DMS153 treated with DMSO at 0.1 percent for 48 hours (cell line): ENCODE data around the gene TSPAN18.

Source experiments
- DNase-seq: peaks from one replicate; lab custom pipeline; 2025; ENCODE audit not compliant: unreplicated experiment; lab: John Stamatoyannopoulos, UW

The TSPAN18 gene

DNA sequence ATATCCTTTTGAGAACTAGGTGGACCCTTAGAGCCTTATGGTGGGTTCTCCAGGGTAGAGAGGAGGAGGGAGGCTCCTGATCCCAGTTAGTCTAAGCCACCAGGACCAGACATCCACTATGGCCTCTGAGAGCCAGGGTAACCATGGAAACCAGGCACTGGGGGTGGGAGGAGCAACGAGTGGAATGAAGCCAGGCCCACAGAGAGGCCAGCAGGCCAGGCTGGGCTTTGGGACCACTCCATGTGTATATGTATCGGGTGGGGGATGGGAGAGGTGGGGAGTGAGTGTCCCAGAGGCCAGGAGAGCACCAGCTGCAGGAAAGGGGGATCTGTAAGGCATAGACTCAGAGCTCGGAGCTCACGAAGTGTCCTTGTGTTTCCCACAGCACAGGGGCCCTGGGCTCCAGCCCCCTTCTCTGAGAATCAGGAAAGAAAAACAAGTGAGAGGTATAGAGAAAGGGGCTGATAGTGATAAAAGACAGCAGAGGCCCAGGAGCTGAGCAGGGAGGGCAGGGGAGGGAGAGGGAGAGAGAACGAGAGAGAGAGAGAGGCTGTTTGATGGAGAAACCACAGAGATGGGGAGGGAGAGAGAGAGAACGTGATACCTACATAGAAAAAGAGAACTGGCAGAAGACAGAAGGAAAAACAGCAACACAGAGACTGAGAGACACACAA is 15.5 kb upstream of the TSPAN18 start:
- DNase-seq = no peak

DNA sequence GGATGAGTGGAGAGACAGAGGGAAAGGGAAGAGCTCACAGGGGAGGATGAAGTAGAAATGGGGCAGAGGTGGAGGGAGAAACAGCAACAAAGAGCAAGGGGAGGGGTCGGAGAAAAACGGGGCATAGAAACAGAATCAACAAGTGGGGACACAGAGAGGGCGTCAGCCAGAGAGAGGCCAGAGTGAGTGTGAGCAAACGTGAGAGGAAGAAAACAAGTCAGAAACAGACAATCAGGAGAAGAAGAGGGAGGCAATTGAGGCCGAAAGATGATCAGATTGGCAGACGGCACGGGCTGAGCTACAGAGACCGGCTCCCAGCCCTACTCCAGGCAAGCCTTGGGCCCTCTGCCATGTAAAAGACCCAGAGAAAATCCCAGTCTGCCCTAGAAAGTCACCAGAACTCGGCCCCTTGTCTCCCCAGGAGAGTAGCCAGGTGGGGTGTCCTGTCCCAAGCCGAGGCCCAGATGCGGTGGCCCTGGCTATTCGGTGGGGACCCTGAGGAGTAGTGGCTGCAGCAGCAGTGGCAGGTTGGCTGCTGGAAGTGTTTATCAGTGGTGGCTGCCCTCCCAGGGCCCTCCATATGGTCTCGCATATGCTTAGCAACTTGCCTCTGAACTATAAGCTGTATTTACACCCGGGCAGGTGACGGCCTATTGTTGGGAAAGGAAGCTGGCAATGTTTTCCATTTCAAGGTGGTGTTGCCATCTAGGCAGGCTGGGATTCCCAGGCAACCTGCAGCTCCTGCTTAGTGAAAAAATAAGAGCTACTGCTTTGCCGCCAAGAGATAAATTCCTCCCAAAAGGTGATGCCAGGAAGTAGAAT is 14.8 kb upstream of the TSPAN18 start:
- peak; percentile 9 for DNase-seq

DNA sequence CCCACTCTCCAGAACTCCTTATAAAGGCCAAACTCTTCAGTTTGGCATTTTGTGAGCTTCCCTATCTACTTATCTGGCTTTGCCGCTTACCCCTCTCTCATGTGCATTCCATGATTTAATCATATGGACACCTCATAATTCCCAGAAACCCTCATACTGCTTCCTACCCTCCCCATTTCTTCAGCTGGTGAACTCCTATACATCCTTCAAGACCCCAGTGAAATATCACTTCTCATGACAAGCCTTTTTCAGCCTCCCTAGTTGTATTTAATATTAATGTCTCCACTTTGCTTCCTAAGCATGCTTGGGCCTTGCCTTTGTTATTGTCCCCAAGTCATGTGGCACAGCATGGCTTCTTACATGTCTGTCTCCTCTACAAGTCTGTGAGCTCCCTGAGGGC is 13.7 kb upstream of the TSPAN18 start:
- no peak for DNase-seq

DNA sequence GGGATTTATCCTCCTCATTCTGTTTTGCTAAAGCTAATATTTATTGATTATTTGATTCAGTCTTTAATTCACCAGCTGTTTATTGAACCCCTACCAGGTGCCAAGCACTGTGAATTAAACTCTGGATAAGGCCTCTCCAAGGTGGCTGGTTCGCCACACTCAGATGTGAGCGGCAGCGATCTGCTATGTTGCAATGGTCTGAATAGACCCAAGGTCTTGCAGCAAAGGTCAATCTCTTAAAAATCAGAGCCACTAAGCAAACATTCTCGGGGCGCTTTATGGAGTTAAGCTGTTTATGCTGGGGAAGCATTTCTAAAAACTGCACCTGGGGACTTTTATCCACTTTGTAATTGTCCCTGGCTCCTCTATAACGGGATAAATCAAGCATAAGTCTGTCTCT is 10.5 kb upstream of the TSPAN18 start:
- DNase-seq = no peak

DNA sequence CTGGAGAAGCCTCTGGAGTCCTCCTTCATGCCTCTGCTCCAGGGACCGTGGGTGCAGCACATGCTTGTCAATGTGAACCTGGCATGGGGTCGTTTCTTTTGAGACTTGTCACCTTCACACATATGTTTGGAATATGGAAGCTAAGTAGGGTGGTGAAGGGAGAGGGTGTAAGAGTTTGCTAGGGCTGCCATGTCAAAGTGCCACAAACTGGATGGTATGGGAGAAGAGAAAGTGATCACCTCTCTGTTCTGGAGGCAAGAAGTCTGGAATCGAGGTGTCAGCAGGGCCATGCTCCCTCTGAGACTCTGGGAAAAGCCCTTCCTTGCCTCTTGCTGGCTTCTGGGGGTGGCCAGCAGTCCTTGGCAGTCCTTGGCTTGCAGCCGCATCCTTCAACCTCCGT is 8.7 kb upstream of the TSPAN18 start:
- no peak for DNase-seq

DNA sequence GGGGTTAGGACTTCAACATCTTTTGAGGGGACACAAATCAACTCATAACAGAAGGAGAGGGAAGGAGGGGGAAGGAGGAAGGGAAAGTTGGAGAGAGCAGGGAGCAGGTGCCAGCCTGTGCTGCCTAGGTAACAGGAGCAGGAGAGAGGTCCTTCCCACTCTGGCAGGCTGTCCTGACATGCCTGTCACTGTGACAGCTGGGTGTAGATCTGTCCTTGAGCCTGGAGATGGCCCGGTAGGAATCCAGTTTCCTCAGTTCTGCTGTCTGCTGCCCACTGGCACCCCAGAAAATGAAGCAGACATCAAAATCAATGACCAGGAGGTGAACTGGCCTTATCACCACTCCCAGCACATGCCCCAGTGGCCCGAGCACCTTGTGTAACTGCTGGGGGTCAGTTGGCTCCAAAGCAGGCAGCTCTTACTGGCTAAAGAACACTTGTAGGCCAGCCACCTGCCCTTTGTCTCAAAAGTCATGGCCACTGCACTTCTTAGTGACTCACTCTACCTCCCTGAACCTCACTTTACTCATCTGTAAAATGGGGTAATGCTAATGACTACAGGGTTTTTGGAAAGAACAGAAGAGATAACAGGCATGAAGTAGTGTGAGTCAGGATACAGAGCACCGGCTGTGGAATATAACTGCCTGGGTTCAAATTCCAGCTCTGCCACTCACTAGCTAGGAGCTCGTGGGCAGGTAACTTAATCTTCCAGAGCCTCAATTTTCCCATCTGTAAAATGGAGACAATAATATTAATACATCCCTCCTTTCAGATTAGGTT is 8.0 kb upstream of the TSPAN18 start:
- no peak for DNase-seq

DNA sequence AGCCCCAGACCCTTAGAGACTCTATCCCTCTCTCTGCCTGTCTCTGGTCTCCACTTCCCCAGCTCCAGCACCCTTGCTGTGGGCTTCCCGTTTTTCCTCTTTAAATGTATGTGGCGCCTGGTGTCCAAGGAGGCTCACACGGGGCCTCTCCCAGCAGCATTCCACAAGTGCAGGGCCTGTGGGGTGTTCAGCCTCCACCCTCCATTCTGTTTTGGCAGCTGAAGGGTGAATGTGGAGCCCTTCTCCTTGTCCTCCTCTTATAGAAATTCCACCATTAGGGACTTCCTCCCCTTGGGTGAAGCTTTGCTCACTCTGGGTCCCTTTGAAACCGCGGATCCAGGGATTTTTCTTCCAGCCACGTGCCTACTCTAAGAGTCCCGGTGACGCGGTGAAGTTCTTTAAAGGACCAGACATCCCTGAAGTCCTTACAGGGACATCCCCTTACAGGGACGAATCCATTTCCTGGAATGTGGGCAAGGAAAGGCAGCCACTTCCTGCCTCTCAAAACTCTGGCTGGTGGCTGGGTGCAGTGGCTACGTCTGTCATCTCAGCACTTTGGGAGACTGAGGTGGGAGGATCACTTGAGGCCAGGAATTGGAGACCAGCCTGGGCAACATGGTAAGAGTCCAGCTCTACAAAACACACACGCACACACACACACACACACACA is 1.6 kb upstream of the TSPAN18 start:
- no peak for DNase-seq

DNA sequence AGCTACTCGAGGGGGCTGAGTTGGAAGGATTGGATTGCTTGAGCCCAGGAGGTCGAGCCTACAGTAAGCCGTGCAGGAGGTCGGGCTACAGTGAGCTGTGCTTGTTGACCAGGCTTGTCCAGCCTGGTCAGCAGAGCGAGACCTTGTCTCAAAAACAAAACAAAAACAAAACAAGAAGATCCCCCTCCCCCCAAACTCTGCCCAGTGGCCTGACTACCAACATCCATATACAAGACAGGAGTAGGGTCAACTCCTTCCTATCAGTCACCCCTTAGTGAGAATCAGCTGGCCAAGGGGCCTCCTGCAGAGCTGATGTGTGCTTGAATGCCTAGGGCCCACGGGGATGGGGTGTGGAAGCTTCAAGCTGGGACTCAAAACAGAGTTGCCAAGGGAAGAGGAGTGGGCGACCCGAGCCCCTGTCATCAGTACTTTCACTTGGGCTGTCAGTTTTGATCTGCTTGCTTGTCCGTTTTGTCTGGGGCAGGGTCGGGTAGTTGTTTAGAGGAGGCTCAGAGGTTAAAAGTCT is 942 bp upstream of the TSPAN18 start:
- no peak for DNase-seq

DNA sequence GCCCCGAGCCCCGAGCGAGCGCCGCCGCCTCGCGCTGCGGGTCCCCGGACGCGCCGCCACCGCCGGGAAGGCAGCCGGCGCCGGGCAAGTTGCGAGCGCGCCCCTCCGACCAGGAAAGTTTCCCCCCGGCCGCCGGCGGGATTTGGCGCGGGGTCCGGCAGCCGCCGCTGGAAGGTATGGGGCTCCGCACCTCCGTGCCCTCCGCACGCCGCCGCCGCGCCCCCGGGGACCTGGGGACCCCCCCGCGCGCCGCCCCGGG is 281 bp downstream of the TSPAN18 start:
- no peak for DNase-seq

DNA sequence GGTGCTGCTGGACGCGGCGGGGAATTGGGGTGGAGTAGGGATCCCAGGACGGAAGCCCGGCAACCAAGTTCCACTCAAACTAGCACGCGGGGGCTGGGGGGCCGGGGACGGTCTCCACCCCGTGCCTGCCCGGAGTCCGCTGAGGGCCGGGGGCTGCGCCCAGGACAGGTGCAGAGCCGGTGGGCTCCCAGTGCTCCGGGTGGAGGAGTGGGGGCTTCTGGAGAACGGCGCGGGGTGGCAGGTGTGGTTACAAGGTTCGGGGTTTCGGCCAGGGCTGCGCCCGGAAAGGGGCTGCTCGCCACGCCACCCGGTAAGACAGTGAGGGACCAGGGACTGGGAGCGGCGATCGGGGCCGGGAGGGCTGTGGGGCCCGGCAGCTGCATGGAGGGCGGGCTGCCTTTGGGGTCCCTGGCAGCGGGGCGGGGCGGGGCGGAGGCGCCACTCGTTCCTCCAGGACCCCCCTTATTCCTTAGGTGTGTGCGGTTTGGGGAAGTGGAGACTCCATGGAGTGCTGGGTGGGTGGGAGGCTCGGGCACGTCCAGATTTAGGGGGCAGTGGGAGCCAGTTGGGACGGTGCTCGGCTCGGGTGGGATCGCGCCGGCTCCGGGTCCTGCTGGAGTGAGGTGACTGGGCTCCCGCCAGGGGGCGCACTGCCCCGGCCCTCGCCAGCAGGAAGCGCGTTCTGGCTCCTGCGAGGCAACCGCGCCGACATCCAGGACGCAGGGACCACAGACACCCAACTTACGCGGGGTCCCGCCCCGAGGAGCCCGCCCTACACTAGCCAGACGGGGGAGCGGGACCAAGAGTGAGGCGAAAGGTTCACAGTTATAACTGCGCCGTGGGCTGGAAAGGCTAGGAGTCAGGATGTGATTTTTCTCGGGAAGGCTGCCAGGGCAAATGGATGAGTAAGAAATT is 868 bp downstream of the TSPAN18 start:
- DNase-seq = peak; percentile 20

DNA sequence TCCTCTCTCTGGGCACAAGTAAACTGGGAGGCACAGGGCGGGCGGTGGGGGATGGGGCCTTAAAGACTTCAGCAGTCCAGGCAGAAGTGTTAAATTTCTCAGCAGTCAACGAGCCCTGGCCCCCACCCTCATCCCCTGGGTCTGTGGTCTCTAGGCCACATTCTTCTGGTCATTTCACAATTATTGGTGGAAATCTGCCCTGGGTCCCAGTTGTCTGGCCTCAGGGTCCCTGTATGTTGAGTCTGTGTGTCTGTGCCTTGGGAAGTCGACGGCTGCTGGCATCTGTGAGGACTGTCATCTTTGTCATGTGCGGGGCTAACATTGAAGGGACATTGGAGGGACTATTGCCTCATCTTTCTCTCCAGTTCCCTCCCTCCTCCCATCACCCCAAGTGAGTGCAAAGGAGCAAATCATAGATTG is 1.7 kb downstream of the TSPAN18 start:
- DNase-seq = no peak

DNA sequence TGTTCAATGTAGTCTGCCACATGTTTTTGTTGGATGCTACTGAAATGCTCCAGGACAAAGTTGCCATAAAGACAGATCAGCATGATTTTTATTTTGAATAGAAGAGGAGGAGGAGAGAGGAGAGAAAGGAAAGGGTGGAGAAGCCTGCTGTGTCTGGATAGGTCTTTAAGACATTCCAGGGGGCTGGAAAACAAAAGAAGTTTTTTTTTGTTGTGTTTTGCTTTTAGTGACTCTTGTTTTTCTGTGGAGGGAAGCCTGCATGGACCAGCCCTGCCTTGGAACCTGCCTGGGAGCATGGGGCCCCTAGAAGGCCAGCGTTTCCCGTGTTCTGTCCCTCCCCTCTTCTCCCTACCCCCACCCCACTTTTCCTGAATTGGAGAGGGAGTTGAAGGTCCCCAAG is 2.3 kb downstream of the TSPAN18 start:
- DNase-seq = no peak

DNA sequence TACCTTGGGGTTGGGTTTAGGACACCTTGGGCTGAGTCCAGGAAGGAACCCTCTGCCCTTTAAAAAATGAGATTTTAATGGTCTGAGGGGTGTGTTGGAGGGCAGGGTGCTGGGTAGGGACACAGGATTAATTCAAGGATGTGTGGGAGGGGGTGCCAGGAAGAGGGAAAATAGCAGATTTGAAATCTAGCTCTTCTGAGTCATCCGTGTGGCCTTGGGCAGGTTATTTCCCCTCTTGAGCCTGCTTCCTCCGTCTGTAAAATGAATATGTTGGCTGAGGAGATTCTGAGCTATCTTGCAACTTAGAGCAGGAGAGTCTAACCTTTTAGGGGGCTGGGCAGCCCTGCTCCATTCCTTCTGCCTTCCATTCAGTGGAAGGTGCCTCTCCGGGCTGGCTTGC is 3.0 kb downstream of the TSPAN18 start:
- DNase-seq = no peak

DNA sequence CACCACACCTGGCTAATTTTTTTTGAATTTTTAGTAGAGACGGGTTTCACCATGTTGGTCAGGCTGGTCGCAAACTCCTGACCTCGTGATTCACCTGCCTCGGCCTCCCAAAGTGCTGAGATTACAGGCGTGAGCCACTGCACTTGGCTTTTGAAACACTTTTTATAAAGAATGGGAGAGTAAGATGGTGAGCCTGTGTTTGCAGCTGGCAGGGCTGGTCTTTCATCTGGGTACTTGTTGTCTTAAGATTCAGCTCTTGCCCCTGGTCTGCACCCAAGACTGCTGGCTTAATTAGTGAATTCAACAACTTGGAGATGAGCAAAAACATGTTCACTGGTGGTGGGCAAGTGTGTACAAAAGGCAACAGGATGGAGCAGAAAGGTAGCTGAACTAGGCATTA is 4.0 kb downstream of the TSPAN18 start:
- DNase-seq = no peak

DNA sequence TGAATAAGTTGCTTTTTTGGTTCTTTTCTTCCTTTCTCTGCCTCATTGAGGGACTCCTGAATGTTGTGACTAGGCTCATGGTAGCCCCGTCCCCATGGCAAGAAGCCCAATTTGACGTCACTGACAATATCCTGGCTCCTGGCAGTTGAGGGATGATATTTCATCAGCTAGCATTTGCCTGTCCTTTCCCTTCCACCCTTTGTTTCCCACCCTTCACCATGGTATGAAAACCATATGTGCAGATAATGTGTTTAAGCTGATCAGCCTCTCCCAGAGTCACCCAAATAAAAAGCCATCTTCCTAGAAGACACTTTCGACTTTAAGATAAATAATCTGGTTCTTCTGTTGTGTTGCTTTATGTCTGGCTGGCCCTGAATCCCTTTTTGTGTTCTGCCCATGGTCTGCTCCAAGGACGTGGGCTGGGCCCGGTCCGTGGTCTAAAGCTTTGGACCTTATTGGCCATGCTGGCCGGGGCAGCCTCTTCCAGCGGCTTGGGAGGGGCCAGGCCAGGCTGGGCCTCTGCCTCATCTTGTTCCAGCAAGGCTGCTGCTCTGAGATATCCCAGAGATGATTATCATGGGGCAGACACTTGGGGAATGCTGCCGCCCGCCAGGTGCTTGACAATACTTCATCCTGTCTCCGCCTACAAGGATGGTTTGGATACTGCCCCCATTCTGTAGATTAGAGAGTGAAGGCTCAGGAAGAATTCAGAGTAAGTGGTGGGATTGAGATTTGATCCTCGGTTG is 5.1 kb downstream of the TSPAN18 start:
- DNase-seq = no peak

DNA sequence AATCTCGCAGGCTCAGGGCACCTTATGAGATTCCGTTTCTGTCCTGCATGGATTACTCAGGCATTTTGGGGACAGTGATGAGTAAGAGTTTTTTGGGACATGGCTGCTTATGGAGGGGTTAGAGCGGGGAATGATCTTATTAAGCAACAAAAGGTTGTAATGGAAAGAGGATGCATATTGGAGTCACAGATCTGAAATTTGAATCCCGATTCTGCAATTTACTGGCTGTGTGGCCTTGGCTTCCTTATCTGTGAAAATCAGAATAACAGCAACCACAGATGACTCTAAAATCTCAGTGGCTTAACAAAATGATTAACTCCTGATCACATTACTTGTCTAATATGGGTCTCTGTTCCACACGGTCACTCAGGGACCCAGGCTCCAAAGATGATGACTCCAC is 5.8 kb downstream of the TSPAN18 start:
- no peak for DNase-seq

DNA sequence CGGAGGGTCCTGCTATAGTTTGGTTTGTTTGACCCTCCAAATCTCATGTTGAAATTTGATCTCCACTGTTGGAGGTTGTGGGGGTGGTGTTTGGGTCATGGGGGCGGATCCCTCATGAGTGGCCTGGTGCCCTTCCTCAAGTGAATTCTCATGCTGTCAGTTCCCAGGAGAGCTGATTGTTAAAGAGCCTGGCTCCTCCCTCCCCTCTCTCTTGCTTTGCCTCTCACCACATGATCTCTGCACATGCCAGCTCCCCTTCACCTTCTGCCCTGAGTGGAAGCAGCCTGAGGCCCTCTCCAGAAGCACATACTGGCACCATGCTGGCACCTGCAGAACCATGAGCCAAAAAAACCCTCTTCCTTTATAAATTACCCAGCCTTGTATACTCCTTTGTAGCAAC is 7.1 kb downstream of the TSPAN18 start:
- no peak for DNase-seq

DNA sequence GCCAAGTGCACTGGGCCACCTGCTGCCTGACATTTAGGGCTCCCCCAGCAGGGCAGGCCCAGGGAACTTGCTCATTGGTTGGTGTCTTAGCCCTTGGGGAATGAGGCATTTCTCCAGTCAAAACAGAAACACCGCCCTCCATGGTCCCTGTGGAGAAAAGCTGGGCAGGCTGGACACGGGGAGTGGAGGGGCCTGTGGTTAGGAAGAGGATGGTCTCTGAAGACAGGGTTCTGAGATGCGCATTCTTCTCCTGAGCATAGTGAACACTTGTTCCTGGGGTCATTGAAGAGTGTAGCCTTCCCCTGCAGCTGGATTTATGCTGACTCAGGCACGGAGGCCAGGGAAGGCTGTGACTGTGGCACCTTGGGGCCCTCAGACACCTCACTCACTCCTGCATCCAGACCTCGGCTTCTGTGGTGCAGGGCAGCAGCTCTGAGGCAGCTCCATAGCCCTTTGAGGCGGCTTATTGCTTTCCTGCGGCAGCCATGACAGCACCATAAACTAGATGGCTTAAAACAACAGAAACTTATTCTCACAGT is 8.2 kb downstream of the TSPAN18 start:
- DNase-seq = no peak

DNA sequence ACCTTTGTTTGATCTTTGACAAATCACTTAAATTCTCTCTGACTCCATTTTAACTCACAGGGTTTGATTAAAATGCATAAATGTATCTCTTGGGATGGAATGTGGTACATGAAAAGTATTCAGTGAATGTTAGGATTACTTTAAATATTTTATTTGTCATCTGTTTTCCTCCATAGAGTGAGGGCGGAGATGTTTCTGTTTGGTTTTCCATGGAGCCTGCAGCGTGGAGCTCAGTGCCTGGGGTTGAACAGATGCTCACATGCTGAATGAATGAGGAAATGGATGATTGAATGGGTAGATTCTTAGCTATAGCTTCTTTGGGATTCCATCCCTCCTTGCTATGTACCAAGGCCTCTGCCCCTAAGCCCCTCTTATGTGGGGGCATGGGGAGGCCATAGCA is 10.0 kb downstream of the TSPAN18 start:
- DNase-seq = no peak
